ENCODE data around the gene CAMTA1. TPM values are rescaled to one million over a fixed set of nuclear protein-coding genes. Genes with fewer than 3 reads are reported as not detected.

Gene CAMTA1
- total RNA-seq, 1 experiment from 2014 or later: 50.3 TPM

DNA sequence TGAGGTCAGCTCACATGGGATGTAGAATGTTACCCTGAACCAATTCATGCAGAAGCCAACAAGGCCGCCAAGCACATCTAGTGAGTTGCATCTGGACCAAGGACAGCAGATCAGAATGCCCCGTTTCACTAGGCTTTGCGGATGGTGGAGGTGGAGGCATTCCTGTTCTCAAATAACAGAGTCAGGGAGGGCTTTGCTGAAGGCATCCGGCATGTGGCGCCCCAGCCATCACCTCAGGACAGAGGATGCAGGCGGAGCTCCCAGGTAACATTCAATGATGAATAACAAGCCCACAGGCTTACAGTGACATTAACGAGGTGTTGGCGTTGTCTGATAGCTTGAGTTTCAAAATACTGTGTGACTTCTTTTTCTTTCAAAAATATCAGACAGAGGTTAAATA is 476.2 kb downstream of the CAMTA1 start:
- TF ChIP-seq, protein P1, sequence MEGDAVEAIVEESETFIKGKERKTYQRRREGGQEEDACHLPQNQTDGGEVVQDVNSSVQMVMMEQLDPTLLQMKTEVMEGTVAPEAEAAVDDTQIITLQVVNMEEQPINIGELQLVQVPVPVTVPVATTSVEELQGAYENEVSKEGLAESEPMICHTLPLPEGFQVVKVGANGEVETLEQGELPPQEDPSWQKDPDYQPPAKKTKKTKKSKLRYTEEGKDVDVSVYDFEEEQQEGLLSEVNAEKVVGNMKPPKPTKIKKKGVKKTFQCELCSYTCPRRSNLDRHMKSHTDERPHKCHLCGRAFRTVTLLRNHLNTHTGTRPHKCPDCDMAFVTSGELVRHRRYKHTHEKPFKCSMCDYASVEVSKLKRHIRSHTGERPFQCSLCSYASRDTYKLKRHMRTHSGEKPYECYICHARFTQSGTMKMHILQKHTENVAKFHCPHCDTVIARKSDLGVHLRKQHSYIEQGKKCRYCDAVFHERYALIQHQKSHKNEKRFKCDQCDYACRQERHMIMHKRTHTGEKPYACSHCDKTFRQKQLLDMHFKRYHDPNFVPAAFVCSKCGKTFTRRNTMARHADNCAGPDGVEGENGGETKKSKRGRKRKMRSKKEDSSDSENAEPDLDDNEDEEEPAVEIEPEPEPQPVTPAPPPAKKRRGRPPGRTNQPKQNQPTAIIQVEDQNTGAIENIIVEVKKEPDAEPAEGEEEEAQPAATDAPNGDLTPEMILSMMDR (IDR thresholded peaks at IDR 0.05; ENCODE audit: unreplicated experiment): no peak
- Mint-ChIP-seq H3K4me1 (ENCODE audit: low read depth, unreplicated experiment) (peaks cover 10% of the 10 kb centered on the region), H3K4me3 (ENCODE audit: low read depth, unreplicated experiment) (no peak overlapping the region), H3K27ac (ENCODE audit: unreplicated experiment) (no peak overlapping the region), H3K27me3 (ENCODE audit: unreplicated experiment) (no peaks in the 10 kb centered on the region), H3K36me3 (ENCODE audit: insufficient read depth, unreplicated experiment) (peaks cover 10% of the 10 kb centered on the region), H3K9me3 (ENCODE audit: low read depth, unreplicated experiment) (no peaks in the 10 kb centered on the region)
- no TSS peak for BruUV-seq (replicated peaks)
- DNase-seq: no peak
- intact Hi-C loops (cut with micrococcal nuclease; ENCODE audit: unreplicated experiment): no loop called here
- CTCF ChIA-PET: no interaction called here

DNA sequence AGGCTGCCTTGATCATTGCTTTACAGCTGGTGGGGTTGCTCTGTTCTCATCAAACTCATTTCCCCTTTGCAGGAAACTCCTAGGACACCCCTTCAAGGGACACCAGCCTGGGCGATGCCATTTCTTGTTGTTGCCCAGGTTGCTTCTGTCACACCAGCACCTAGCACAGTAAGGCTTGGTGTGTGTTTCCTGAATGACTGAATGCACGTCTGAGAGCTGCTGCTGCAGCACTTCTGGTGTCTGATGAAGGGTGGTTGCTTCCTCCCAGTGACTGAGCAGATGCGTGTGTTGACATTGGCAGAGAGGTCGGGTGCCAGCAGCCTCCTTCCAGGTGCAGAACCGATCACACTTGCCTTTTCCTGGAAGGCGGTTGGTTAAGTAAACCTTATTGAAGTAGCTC is 477.4 kb downstream of the CAMTA1 start:
- Mint-ChIP-seq H3K4me3 (ENCODE audit: low read depth, unreplicated experiment) (no peak overlapping the region), H3K27me3 (ENCODE audit: unreplicated experiment) (no peaks in the 10 kb centered on the region), H3K4me1 (ENCODE audit: low read depth, unreplicated experiment) (peaks cover 20% of the 10 kb centered on the region), H3K27ac (ENCODE audit: unreplicated experiment) (no peak overlapping the region), H3K36me3 (ENCODE audit: insufficient read depth, unreplicated experiment) (peaks cover 16% of the 10 kb centered on the region), H3K9me3 (ENCODE audit: low read depth, unreplicated experiment) (no peaks in the 10 kb centered on the region)
- intact Hi-C loops (cut with micrococcal nuclease; ENCODE audit: unreplicated experiment): no loop called here
- peak; percentile 17 for DNase-seq
- BruUV-seq (replicated peaks): no TSS peak
- CTCF ChIA-PET: interaction anchor here (0.8 kb wide), 1 partner anchor 31 kb away, joined by 3 read pairs; no protein-coding TSS in a partner anchor
- TF ChIP-seq, protein P1 (IDR thresholded peaks at IDR 0.05; ENCODE audit: unreplicated experiment): no peak

DNA sequence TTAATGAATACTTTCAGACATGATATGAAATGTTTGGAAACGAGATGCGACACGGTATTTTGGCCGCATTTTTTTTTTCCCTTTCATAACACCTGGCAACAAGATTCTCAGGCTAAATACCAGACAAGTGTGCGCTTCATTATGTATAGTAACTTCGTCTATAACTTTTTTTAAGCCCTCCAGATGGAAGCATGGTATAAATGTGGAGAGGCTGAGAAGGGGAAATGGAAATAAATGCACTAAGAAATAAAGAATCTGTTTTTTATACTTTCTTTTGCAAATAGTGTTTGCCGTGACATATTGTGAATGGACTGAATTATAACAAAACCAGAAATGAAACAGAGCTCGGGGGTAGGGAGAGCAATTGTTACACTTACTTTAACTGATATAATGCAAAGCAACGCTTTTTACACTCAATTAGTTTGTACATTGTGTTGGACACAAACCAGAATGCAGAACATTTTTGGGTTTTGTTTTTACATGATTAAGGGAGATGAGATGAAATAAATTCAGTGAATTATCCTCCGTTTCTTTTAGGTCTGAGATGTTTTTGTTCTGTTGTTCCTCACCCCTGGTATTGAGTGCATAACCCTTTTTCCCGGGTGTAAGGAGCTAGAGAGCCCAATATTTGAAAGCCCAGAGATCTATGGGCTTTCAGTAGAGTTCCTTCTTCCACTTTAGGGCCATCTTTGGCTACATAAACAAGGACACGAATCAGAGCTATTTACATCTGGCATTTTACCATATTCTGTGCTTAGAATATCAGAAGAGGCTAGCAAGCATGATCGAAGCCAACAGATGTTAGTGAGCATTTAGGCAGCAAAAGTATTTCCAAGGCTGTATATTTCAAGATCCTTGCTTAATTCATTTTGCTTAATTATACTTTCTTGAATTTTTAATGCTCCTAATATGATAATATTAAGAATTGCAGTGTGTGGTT is 478.0 kb downstream of the CAMTA1 start:
- no peak overlapping the region for H3K4me3 Mint-ChIP-seq (ENCODE audit: low read depth, unreplicated experiment)
- H3K36me3 Mint-ChIP-seq (ENCODE audit: insufficient read depth, unreplicated experiment): peaks cover 21% of the 10 kb centered on the region
- H3K9me3 Mint-ChIP-seq (ENCODE audit: low read depth, unreplicated experiment): peaks cover 3% of the 10 kb centered on the region
- no peak for DNase-seq
- no peak overlapping the region for H3K27ac Mint-ChIP-seq (ENCODE audit: unreplicated experiment)
- BruUV-seq (replicated peaks): no TSS peak
- intact Hi-C loops (cut with micrococcal nuclease; ENCODE audit: unreplicated experiment): no loop called here
- H3K4me1 Mint-ChIP-seq (ENCODE audit: low read depth, unreplicated experiment): peaks cover 27% of the 10 kb centered on the region
- H3K27me3 Mint-ChIP-seq (ENCODE audit: unreplicated experiment): no peaks in the 10 kb centered on the region
- TF ChIP-seq, protein P1 (IDR thresholded peaks at IDR 0.05; ENCODE audit: unreplicated experiment): no peak
- CTCF ChIA-PET: interaction anchor here (0.7 to 0.8 kb wide), 2 partner anchors 12 to 30 kb away, joined by 3 read pairs; no protein-coding TSS in a partner anchor

DNA sequence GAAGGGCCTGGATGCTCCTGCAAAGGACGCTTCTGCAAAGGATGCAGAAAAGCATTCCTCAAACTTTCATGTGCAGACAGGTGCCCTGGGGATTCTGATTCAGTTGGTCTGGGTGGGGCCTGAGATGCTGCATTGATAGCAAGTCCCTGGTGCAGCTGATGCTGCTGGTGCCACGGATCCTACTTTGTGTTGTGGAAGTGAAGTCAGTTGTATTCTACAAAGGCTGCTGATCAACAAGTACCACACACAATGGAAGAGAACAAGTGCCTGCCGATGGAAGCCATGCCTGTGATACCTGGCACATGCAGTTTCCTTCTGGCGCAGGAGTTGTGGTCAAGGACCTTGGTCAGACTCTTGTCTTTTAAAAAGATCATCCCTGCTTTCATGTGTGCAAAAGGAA is 478.8 kb downstream of the CAMTA1 start:
- CTCF ChIA-PET: interaction anchor here (0.7 kb wide), 1 partner anchor 11 kb away, joined by 3 read pairs; no protein-coding TSS in a partner anchor
- no peak for DNase-seq
- Mint-ChIP-seq H3K4me3 (ENCODE audit: low read depth, unreplicated experiment) (no peak overlapping the region), H3K4me1 (ENCODE audit: low read depth, unreplicated experiment) (peaks cover 30% of the 10 kb centered on the region), H3K36me3 (ENCODE audit: insufficient read depth, unreplicated experiment) (peaks cover 21% of the 10 kb centered on the region), H3K9me3 (ENCODE audit: low read depth, unreplicated experiment) (peaks cover 6% of the 10 kb centered on the region), H3K27me3 (ENCODE audit: unreplicated experiment) (no peaks in the 10 kb centered on the region), H3K27ac (ENCODE audit: unreplicated experiment) (no peak overlapping the region)
- BruUV-seq (replicated peaks): no TSS peak
- intact Hi-C loops (cut with micrococcal nuclease; ENCODE audit: unreplicated experiment): no loop called here
- TF ChIP-seq, protein P1 (IDR thresholded peaks at IDR 0.05; ENCODE audit: unreplicated experiment): no peak
